Limb (tissue), 2 donors: Measurements from ENCODE around the gene HIPK4.
"Not testable (repeated sequence)": the region's sequence is repeated elsewhere in the genome, so short reads cannot be mapped to it uniquely, and the experiment has no call there.

Experiments
- DNase-seq, 2 donors: peaks; one replicate each; pipeline ENCODE4 v3.0.0-alpha.2; 2016; ENCODE audit errors: extremely low spot score in 2 of 2

HIPK4 gene, protein sequence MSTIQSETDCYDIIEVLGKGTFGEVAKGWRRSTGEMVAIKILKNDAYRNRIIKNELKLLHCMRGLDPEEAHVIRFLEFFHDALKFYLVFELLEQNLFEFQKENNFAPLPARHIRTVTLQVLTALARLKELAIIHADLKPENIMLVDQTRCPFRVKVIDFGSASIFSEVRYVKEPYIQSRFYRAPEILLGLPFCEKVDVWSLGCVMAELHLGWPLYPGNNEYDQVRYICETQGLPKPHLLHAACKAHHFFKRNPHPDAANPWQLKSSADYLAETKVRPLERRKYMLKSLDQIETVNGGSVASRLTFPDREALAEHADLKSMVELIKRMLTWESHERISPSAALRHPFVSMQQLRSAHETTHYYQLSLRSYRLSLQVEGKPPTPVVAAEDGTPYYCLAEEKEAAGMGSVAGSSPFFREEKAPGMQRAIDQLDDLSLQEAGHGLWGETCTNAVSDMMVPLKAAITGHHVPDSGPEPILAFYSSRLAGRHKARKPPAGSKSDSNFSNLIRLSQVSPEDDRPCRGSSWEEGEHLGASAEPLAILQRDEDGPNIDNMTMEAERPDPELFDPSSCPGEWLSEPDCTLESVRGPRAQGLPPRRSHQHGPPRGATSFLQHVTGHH

DNA sequence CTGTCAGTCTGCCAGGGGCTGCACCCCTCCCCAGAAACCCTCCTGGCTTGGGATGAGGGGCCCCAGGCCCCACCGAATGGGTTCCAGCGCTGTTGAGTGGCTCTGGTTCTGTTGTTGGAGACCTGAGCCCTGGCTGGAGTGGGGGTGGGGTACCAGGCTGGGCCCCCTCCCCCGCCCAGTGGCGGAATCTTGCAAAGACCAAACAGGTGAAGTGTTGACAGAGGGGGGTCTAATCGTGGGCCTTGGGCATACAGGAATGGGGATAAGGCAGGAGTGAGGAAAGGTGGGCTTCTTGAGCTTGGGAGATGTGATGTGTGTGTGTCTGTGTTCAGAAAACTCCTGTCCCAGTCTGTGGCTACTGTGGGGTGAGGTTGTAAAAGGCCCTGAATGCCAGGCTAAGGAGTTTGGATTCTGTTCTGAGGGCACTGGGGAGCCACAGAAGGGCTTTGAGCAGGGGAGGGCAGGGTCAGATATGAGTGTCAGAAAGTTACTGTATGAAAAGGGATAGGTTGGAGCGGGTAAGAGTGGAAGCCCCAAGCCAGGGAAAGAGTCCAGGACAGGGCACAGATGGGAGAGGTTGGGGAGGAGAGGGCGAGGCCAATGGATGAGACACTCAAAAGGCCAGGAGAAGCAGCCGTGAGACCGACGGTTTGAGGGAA is at the start of gene HIPK4:
Gene HIPK4 (minus strand): TSS at position 98 of the 659 bp plus-strand sequence. CDS start 279 bp downstream, outside the sequence.
- no peak for DNase-seq

DNA sequence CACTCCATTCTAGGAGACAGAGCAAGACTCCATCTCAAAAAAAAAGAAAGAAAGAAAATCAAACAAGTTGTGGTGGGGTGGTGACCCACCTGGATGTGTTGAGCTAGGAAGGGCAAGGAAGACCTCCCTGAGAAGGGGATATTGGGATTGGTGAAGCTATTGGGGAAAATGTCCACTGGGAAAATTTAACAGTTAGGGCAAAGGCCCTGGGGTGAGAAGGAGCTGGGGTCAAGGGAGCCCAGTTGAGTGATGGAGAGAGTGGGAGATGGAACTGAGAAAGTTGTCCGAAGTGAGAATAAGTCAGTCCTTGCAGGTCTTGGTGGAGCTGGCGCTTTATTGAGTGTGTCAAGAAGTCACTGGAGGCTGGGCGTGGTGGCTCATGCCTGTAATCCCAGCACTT is 48.3 kb upstream of the HIPK4 start:
- no peak for DNase-seq

GRCh38 chr19:40433391-40434216 is 43.6 kb upstream of the HIPK4 start:
- peak; percentile 90 to 91 for DNase-seq

GRCh38 chr19:40432760-40433159 is 42.8 kb upstream of the HIPK4 start:
- DNase-seq = not testable (repeated sequence)

DNA sequence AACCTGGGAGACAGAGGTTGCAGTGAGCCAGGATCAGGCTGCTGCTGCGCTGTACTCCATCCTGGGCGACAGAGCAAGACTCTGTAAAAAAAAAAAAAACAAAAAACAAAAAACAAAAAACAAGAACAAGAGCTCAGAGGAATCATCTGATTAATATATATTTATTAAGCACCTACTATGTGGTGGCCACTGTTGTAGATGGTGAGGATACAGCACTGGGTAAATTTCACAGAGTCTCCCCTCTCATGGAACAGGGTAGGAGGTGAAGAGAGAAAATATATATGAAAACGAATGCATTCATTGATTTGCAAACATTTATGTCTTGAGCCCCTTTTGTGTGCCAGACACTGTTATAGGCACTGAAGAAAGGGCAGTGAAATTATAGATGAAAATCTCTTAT is 41.7 kb upstream of the HIPK4 start:
- DNase-seq = no peak

- not testable (repeated sequence) for DNase-seq
Observed at GRCh38 chr19:40430242-40430641, 40.3 kb upstream of the HIPK4 start.

DNA sequence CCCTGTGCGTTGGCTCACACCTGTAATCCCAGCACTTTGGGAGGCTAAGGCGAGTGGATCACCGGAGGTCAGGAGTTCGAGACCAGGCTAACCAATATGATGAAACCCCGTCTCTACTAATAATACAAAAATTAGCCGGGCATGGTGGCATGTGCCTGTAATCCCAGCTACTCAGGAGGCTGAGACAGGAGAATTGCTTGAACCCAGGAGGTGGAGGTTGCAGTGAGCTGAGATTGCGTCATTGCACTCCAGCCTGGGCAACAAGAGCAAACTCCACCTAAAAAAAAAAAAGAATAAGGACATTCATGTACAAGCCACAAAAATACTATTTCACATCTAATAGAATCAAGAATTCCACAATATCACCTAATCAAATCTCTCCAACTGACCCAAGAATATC is 38.2 kb upstream of the HIPK4 start:
- not testable (repeated sequence) for DNase-seq

DNA sequence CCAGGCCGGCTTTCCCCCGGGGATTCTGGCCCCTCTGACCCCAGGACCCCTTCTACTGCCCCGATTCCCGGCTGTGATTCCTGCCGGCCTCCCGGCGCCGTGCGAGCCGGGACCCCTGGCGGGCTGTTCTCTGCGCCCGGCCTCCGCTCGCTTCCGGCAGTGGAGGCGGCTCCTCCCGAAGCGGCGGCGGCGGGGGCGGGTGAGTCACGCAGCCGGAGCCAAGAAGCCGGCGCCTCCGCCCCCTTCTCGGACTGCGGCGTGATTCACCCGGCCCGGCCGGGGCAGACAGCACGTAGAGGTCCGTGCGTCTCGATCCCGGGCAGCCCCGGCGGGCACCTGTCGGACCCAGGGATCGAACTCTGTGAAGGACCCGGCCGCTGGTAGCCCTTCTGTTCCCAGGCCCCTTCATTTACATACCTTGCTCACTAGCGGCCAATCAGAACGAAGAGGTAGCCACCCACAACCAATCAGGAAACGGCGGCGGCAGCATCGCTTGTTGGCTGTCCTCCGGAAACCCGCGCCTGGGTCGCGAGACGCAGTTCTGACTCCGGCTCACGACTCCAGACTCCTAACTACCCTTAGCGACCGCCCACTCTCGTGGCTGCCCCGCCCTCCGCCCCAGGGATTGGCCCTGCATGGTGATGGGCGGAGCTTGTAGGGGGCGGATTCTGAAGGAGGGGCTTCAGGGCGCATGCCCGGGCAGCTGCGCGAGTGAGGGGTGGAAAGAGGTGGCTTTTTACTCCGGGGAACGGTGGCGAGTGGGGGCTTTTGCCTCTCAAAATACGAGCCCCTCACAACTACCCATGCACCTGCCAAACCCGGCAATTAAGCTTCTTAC is 35.7 kb upstream of the HIPK4 start, which contains the start of gene SERTAD1:
Gene SERTAD1 (minus strand): TSS at position 543 of the 838 bp plus-strand sequence. CDS start 2,446 bp downstream, outside the sequence.
- peak; percentile 99 to 100 for DNase-seq

DNA sequence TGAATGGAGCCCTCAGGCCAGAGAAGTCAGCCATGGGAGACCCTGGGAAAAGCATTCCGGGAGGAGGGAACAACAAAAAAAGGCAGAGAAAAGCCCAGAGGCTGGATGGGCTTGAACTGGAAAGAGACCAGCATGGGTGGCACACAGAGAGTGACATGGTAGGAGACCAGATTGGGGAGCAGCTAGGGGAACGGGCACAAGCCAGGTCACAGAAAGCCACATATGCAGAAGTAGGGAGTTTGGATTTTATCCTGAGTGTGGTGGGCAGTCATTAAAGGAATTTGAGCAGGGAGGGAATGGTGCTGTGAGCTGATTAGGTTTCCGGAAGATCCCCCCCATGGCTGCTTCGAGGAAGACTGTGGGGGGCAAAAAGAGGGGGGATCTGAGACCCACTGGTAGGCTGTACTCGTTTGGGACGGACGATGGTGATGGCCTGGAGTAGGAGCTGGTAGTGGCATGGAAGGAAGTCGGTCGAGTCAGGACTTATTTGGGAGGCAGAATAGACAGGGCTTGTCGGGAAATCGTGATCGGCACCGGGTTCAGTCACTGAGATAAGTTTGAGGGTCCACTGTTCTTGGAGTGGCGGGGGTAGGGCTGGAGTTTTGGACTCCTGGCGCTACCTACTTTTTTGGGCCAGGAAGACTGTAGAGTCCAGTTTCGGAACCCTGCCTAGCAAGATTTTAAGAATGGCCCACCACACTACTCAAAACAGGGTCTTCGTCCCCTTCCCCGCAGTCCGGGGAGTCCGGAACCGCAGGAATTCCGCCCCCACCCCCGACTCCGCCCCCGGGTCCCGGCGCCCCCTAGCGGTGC is 34.9 kb upstream of the HIPK4 start:
- DNase-seq = peak in 1 of 2 donors; percentile 59

GRCh38 chr19:40423938-40424337 is 34.0 kb upstream of the HIPK4 start:
- DNase-seq = no peak

- DNase-seq = no peak
Observed at GRCh38 chr19:40422748-40423566, 33.0 kb upstream of the HIPK4 start.

- DNase-seq = no peak
Observed at GRCh38 chr19:40421993-40422747, 32.2 kb upstream of the HIPK4 start.

DNA sequence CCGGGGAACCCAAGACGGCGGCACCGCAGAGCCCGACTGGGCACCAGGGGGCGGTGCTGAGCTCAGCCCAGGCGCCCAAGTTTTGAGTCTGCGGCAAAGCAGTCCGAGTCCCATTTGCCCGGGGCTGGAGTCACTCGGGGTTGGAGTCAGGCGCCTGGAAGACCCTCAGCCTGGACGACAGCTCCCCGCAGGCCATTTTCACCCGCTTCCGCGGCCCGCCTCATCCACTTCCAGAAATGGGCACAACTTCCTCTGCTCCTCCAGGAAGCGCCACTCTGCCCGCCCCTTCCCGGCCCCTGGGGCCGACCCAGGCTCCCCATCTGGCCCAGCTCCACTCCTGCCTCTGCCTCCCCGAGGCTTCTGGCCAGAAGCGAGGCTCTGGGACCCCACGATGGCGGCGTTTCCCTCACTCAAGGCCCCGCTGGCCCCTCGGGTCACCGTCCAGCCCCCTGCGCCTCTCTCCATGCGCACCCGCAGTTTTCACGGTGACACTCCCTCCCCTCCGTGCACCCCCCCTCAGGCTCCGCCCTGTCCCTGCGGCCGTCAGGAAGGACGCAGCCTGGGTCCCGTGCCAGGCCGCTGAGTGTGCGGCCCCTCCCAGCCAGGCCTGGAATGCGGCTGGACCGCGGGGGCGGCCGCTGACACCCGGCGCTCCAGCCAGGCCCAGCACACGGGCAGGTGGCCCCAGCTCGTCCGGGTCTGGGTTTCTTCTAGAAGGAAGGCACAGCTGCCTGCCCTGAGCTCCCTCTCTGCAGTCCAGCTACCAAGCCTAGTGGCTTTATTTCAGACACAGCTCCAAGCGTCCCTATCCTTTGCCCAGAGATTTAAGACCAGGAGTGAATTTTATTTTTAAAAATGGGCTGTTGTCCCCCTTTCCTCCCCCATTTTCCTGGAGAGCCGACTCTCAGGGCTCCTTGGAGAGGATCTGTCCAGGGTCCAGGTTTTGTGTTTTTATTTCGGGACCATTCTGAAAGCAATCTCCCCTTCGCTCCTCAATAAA is 31.1 kb upstream of the HIPK4 start:
- peak; percentile 88 to 90 for DNase-seq

DNA sequence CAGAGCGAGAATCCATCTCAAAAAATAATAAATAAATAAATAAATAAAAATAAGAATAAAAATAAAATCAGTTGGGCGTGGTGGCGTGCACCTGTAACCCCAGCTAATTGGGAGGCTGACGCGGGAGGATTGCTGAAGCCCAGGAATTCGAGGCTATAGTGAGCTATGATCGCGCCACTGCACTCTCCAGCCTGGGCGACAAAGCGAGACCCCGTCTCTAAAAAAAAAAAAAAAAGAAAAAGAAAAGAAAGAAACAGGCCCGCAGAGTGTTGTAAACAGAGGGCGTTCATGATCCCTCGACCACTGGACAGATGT is 30.4 kb upstream of the HIPK4 start:
- no peak for DNase-seq

GRCh38 chr19:40419780-40420179 is 29.8 kb upstream of the HIPK4 start:
- no peak for DNase-seq

- no peak for DNase-seq
Observed at GRCh38 chr19:40419066-40419612, 29.2 kb upstream of the HIPK4 start.

DNA sequence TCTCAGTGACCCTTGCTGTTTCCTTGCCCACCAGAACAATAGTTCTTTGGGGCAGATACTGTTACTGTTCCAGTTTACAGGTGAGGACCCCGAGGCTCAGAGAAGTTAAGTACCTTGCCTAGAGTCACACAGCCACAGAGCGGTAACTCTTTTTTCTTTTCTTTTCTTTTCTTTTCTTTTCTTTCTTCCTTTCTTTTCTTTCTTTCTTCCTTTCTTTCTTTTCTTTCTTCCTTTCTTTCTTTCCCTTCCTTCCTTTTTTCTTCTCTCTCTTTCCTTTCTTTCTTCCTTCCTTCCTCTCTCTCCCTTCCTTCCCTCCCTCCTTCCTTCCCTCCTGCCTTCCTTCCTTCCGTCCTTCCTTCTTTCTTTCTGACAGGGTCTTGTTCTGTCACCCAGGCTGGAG is 28.1 kb upstream of the HIPK4 start:
- DNase-seq = no peak
